DLD1 (cell line): ENCODE measurements around the gene ATP1A4.

Source experiments
- in situ Hi-C: cut with HindIII; loops from 2 replicates; pipeline ENCODE4 v1.10.0; 2017; ENCODE audit warnings: low sequenced_read_pairs

ATP1A4 gene

GRCh38 chr1:160220301-160220700, 68.9 kb downstream of the ATP1A4 start:
- in situ Hi-C loops: no loop called here

GRCh38 chr1:160221089-160221488, 69.7 kb downstream of the ATP1A4 start:
- in situ Hi-C loops: no loop called here

GRCh38 chr1:160222546-160222945, 71.1 kb downstream of the ATP1A4 start:
- in situ Hi-C loops: no loop called here

GRCh38 chr1:160224606-160225005, 73.2 kb downstream of the ATP1A4 start:
- in situ Hi-C loops: no loop called here

- in situ Hi-C loops: no loop called here
Observed at GRCh38 chr1:160225345-160225744, 73.9 kb downstream of the ATP1A4 start.

- in situ Hi-C loops: no loop called here
Observed at GRCh38 chr1:160226623-160227022, 75.2 kb downstream of the ATP1A4 start.

- in situ Hi-C loops: no loop called here
Observed at GRCh38 chr1:160227034-160227433, 75.6 kb downstream of the ATP1A4 start.

GRCh38 chr1:160227561-160227960, 76.2 kb downstream of the ATP1A4 start:
- in situ Hi-C loops: no loop called here

- in situ Hi-C loops: no loop called here
Observed at GRCh38 chr1:160228431-160228830, 77.0 kb downstream of the ATP1A4 start.

GRCh38 chr1:160232911-160233310, 81.5 kb downstream of the ATP1A4 start:
- in situ Hi-C loops: no loop called here
